GM21381 (cell line): ENCODE data around the gene TEX44.
A peak's percentile ranks its signal among the peaks of the same experiment; 100 is the strongest.
"Not testable (repeated sequence)": the region's sequence is repeated elsewhere in the genome, so short reads cannot be mapped to it uniquely, and the experiment has no call there.

Source experiments
- ATAC-seq: cut with Tn5 transposase; IDR thresholded peaks from one replicate; pipeline ENCODE4 v1.9.1; 2021; ENCODE audit warnings: mild to moderate bottlenecking, moderate library complexity; ENCODE audit not compliant: unreplicated experiment

TEX44 gene

DNA sequence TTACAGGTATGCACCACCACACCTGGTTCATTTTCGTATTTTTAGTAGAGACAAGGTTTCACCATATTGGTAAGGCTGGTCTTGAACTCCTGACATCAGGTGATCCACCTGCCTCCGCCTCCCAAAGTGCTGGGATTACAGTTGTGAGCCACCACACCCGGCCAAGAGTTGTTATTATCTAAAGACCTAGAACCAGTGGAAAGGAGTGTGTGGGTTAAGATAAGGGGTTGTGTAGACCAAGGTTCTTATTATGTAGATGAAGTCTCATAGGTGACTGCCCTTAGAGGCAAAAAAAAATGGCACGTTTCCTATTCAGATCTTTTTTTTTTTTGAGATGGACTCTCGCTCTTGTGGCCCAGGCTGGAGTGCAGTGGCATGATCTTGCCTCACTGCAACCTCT is 21.7 kb upstream of the TEX44 start:
- not testable (repeated sequence) for ATAC-seq

DNA sequence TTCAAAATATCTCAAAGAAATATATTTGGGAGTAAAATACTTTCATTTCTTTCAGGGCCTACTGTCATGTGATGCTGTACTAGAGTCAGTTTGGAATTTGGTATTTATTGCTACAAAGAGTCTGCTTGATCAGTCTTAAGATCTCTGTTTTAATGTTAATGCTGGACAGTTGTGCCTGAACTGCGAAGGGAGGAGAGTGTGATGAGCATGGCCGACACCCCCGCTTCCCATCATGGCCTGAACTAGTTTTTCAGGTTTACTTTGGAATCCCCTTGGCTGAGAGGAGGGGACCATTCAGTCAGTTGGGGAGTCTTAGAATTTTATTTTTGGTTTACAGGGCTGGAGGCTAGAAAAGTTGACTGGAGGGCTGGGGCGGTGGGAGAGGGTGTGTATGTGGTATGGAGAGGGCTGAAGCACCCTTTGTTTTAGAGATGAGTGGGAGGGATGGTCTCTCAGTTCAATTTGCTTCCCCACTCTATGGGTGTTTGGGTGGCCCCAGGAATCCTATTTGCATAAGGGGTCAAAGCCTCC is 20.9 kb upstream of the TEX44 start:
- no peak for ATAC-seq

DNA sequence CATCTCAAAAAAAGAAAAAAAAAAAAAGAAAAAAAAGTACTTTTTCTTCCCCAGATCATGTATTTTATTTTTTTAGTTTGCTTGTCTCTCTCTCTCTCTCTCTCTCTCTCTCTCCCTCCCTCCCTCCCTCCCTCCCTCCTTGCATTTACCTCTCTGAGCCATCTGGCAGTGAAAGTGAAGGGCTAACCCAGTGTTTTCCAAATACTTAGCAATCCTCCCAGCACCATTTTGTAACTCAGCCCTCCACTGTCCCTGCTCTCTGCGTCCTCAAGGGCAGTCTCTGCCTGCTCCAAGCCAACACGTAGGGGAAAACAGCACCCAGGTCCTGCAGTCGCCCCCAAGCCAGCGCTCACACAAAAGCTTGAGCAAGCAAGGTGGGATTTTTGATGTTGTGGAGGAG is 19.6 kb upstream of the TEX44 start:
- ATAC-seq, result no peak

DNA sequence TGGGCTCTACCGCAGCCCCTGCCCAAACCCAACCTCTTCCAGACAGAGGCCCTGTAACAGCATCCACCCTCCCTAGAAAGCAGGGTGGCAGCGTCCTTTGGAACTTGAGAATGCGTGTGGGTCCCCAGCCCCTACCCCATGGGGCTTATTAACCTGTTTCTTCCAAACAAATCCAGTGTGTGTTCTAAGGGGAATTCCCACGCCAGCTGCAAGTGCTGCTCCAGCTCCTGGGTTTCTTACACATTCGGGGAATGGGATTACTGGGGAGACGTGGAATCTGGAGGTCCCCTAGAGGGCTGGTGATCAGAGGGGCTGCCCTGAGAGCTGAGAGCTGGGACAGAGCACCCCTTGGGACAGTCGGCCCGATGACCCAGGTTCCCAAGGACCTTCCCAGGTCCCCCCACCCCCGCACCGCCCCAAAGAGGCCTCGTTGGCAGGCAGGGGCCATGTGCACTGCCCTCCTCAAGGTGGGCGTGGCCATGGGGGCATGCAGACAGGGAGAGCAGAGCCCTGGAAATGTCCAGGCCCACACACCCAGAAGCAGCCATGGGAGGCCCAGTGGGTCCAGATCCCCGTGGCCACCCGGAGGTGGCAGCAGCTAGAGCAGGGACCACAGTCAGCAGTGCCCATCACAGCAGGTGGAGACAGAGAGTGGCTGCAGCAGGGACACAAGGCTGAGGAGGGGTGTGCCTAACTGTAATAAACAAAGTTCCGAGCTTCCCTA is 18.8 kb upstream of the TEX44 start:
- ATAC-seq, result no peak

DNA sequence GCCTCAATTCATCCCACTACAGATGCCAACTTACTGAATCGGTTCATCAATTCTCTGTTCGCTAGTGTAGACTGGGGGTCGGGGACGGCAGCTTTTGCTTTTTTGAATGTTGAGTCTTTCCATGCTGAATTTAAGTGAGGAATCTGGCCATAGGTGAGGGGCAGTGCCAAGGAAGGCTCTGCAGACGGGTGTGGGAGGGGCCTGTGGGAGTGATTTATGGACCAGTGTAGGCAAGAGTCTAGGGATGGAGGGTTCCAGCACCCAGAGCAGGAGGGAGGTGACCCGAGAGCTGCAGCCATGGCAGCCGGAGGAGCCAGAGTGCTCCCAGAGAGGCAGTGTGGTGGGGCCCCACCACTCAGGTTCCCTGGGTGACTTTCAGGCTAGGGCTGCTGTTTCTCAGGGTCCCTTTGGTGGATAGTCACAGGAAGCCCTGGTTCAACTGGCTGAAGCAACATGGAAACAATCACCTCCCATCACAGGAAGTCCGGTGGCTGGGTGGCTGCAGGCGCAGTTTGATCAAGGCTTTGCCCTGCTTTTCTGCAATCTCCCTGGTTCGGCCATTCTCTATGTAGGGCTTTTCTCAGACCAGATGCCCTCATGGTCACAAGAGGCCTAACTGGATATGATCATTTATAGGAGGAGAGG is 16.9 kb upstream of the TEX44 start:
- ATAC-seq, result no peak

DNA sequence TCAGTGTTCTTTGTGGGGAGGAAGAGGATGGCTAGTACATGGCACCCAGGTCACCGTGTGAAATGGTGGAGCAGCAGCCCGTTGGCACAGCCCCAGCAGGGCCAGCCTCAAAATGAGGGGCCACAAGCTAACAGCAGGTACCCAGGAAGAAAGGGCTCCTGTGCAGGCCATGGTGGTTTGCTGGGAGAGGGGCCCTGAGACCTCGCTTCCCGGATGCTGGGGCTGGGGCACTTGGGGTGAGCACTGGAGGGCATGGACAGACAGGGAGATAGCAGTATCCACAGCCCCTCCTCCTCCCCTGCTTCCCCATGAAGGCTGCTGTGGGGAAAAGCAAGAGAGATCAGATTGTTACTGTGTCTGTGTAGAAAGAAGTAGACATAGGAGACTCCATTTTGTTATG is 16.2 kb upstream of the TEX44 start:
- ATAC-seq, result no peak

DNA sequence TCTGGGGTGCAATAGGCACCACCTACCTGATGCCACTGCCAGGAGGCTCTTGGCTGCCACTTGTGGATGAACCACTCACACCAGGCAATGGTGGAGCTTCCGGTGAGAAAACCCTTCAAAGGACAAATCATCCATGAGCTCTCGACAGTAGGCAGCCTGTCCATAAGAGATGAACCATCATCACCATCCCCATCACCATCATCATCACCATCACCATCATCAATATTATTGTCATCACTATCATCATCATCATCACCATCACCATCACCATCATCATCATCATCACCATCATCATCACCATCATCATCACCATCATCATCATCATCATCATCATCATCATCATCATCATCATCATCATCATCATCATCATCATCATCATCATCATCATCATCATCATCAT is 14.0 kb upstream of the TEX44 start:
- not testable (repeated sequence) for ATAC-seq

DNA sequence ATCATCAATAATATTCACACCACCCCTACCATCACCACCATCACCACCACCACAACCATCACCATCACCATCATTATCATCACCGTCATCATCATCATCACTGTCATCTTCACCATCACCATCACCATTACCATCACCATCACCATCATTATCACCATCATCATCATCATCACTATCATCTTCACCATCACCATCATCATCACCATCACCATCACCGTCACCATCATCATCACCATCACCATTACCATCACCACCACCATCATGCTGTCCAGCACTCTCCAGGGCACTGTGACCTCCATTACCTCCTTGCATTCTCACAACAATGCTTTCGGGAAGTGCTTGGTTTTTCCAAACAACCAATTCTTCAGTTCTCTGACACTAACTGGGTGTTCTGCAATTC is 13.1 kb upstream of the TEX44 start:
- ATAC-seq, result no peak

DNA sequence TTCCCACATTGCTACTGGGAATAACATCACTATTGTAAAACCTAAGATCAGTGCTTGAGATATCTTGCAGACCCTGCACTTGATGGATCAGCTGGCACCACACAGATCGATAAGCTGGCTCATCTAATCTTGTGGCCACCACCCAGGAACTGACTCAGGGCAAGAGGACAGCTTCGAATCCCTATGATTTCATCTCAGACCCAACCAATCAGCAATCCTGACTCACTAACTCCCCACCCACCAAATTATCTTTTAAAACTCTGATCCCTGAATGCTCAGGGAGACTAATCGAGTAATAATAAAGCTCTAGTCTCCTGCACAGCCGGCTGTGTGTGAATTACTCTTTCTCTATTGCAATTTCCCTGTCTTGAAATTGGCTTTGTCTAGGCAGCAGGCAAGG is 11.3 kb upstream of the TEX44 start:
- ATAC-seq, result no peak

DNA sequence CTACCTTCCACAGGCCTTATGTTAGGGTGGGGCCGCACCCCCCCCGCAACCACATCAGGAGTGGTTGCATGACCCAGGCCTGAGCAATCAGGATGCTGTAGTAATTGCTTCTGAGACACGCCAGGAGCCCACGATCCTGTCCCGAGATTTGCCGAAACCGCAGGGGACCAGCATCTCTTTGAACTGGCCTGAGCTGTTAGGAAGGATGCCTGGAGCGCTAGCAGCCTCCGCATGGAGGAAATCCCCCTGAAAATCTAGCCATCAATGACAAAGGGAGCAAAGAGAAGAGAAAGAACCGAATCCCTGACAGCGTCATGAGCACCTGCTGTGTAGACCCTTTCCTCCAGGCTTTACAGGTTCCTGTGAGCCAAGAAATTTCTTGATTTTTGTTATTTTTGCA is 8.7 kb upstream of the TEX44 start:
- ATAC-seq, result no peak

DNA sequence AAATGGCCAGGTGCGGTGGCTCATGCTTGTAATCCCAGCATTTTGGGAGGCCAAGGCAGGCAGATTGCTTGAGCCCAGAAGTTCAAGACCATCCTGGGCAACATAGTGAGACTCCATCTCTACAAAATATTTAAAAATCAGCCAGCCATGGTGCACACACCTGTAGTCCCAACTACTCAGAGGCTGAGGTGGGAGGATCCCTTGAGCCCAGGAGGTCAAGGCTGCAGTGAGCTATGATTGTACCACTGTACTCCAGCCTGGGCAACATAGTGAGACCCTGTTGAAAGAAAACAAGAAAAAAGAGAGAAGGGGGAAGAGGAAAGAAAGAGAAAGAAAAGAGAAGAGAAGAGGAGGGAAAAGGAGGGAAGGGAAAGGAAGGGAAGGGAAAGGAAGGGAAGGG is 4.9 kb upstream of the TEX44 start:
- ATAC-seq, result not testable (repeated sequence)

DNA sequence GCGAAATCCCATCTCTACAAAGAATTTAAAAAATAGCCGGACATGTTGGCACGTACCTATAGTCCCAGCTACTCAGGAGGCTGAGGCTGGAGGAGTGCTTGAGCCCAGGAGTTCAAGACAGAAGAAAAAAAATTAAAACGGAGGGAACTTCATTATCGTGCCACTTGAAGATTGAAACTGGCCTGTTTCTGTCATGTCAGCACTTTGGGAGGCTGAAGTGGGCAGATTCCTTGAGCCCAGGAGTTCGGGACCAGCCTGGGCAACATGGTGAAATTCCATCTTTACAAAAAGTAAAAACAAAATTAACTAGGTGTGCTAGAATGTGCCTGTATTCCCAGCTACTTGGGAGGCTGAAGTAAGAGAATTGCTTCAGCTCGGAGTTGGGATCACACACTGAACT is 3.0 kb upstream of the TEX44 start:
- ATAC-seq, result no peak

DNA sequence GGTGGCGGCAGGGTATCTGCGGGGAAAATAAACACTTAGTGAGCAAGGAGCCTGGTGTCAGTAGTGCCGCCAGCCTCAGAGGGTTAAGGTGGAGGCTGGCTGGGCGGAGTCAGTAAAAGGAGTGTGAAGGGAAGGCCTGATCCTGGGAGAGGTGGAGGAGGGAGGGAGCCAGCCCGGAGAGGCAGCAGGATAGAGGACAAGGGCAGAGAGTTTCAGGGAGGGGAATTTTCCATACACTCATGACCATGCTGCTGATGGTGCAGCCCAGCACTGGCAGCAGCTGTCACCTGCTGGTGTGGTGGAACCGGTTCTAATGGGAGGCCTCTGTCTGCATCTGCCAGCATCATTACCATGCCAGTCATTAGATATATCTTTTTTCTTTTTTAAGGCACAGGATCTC is 2.0 kb upstream of the TEX44 start:
- ATAC-seq, result no peak

DNA sequence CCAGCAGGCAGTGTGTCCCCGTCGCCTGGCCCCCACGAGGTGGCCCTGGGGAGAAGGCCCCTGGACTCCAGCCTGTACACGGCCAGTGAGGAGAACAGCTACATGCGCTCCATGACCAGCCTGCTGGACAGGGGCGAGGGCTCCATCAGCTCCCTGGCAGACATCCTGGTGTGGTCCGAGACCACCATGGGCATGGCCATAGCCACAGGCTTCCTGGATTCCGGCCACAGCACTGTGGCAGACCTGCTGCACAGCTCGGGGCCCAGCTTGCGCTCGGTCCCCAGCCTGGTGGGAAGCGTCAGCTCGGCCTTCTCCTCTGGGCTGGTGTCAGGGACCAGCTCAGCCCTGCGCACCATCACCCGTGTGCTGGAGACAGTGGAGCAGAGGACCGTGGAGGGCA is 1.0 kb downstream of the TEX44 start:
- ATAC-seq, result no peak

DNA sequence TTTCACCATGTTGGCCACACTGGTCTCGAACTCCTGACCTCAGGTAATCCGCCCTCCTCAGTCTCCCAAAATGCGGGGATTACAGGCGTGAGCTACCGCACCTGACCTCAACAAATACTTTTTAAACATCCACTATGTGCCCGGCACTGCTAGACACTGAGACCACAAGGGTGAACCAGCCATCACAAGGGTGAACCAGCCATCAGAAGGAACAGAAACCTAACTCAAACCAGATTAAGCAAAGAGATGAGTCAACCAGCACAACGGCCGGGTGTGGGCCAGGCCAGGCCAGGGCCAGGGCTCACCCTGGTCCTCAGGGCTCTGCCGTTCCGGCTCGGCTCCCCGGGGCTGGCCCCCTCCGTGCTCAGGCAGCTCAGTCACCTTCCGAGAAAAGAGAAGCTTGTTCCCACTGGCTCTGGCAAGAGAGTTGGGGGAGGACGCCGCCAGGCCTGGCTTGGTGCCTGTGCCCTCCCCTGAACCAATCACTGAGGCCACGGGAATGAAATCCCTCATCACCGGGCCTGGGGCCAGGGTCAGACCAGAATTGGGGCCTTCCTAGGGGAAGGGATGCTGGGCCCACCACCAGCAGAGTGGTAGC is 4.4 kb downstream of the TEX44 start:
- ATAC-seq, result peak; percentile 64

DNA sequence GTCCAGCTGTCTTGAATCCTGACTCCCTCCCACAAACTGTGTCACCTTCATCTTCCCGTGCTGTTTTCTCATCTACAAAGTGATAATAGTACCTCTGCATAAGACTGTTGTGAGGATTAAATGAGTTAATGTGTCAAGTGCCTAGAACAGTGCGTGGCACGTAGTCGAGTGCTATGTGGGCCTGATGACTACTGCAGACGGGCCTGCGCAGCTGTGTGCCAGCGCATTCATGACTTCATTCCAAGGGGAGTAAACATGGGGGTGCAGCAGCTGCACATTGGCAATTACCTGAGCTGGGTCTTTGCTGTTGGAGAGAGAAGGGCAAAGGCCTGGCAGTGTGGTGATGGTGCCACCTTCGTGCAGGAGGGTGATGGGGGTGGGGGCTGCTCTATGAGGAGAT is 5.0 kb downstream of the TEX44 start:
- no peak for ATAC-seq

DNA sequence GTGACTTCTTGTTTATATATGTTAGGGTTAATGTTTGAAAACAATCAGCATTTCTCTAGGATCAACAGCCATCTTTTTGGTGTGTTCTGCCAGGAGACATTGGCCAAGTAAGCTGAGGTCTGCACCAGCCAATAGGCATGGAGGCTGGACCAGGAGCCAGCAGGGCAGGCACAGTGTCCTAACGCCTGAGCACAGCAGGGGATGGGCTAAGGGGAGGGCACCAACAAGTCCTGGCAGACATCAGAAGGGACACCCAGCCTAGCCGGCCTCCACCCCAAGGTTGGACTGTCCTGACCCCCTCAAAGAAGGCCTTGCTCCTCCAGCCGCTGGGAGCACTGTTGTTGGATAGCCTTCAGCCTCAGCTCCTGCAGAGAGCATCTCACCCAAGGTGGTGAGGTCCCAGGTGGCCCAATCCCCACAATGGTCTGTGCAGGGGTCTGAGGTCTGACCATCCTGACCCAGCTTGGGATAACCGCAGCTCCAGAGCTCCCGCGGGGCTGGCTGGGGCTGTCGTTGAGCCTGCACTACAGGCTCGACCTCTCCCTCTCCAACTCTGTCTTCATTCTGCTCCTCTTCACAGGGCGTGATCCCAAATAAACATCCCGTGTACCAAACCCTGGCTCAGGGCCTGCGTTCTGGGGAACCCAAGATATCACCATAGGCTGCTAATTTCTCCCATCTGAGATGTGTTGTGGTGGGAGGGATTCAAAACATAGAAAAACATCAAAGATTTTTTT is 8.1 kb downstream of the TEX44 start:
- ATAC-seq, result no peak

DNA sequence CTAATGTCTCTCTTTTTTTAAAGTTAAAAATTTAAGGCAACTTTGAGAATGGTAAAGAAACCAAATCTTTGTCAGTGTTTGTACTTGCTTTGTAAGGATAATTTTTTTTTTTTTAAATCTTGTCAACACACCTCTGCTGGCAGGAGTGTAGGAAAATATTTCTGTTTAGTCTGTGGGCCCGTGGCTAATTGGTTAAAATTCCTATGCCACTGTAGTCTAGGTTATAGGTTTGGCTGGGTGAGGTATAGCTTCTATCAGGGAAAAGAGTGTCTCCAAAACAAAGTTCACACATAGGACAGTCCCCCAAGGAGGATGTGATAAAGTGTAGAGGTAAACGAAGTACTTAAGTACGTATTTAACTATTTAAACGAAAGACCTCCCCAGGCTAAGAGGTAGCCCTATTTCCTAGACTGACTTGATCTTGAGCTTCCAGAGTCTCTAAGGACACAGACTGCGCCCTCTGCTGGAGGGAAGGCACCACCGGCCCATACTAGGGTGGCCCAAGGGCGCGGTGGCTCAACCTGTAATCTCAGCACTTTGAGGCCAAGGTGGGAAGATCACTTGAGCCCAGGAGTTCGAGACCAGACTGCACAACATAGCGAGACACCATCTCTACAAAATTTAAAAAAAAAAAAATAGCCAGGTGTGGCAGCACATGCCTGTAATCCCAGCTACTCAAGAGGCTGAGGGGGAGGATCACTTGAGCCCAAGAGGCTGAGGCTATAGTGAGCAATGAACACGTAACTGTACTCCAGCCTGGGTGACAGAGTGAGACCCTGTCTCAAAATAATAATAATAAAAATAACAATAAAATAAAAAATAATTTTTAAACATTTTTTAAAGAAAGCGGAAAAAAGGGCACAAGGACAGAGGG is 8.9 kb downstream of the TEX44 start:
- ATAC-seq, result no peak

DNA sequence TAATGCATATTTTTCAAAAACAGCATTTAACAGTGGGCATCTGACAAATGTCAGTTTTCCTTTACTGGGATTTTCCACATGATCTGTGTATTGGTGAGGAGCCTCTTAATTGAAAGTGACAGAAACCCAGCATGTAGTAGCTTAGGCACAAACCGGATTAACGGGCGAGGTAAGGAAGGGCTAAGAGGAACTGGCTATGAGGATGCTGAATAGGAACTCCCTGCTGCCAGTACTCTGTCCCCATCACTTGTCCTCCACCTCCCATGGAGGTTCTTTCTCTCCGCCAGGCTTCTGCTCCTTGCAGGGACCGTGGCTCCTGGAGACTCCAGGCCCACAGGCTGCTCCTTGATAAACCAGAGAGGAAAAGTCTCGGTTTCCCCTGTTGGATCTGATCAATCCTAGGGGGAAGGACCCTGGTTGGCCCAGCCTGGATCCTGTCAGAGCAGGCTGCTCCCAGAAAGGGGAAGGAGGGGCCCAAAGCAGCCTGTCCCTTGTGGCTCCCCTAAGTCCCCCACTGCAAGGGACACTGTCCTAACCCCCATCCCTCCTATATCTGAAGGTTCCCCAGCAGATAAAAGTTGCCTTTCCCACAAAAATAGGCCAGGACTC is 10.3 kb downstream of the TEX44 start:
- ATAC-seq, result no peak

DNA sequence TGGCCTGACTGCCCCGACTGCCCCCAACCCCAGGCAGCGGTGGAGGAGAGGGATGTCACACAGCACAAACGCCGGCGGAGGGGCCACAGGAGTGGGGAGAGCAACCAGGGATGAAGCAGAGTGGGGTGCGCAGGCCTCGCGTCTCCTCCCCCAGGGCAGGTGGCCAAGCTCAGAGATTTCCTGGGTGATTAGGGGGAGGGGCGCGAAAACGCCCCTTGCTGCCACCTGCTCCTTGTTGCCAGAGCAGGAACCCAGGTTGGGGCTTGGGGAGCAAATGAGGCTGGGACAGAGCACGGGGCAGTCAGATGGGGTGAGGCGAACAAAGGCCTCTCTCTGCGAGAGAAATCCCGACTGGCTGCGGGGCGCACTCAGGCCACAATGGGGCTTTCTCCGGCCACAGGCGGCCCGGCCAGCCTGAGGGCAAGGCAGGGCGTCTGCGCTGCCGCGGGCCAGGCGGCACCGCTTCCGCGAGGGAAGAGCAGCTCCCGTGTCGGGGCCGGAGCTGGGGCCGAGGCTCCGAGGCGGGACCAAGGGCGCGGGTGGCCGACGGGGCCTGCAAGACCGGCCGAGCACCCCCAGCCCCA is 11.5 kb downstream of the TEX44 start:
- ATAC-seq, result peak; percentile 45
